Thymus (tissue), 11 donors: ENCODE results near the gene MTMR11. TPM values are rescaled to one million over a fixed set of nuclear protein-coding genes. Genes with fewer than 3 reads are reported as not detected.
A peak's percentile ranks its signal among the peaks of the same experiment; 100 is the strongest.

Experiments
- DNase-seq, 9 donors: peaks; one replicate each; pipeline ENCODE4 v3.0.0-alpha.2; 2013; ENCODE audit warnings: low spot score in 9 of 9, low read depth in 6 of 9, missing footprints in 1 of 9
- H3K27ac ChIP-seq, 2 donors: one replicate each; pipeline ENCODE4 v1.5.1; 2013; ENCODE audit warnings: control low read depth in 1 of 2, low read depth in 1 of 2, low read length in 1 of 2, mild to moderate bottlenecking in 1 of 2, moderate library complexity in 1 of 2
- H3K27me3 ChIP-seq, 2 donors: one replicate each; pipeline ENCODE4 v1.5.1; 2013; ENCODE audit warnings: low read length in 1 of 2; ENCODE audit not compliant: control insufficient read depth in 2 of 2, insufficient read depth in 1 of 2
- H3K36me3 ChIP-seq, 2 donors: one replicate each; pipeline ENCODE4 v1.5.1; 2013; ENCODE audit warnings: low read length in 1 of 2, mild to moderate bottlenecking in 1 of 2, moderate library complexity in 1 of 2; ENCODE audit not compliant: control insufficient read depth in 2 of 2, insufficient read depth in 2 of 2
- H3K4me1 ChIP-seq, 2 donors: one replicate each; pipeline ENCODE4 v1.5.1; 2013; ENCODE audit warnings: low read length in 2 of 2; ENCODE audit not compliant: control insufficient read depth in 2 of 2, insufficient read depth in 2 of 2
- H3K4me3 ChIP-seq, 2 donors: one replicate each; pipeline ENCODE4 v1.5.1; 2013; ENCODE audit warnings: low read length in 2 of 2, control low read depth in 1 of 2, mild to moderate bottlenecking in 1 of 2
- H3K9me3 ChIP-seq, 2 donors: one replicate each; pipeline ENCODE4 v1.5.1; 2013; ENCODE audit warnings: low read length in 1 of 2, mild to moderate bottlenecking in 1 of 2; ENCODE audit not compliant: control insufficient read depth in 2 of 2, insufficient read depth in 1 of 2
- WGBS: extraction: QIAGEN DNeasy Blood & Tissue Kit; methylation state at CpG from one replicate; pipeline ENCODE4 v1.1.7; 2013; 5-methylcytosine and 5-hydroxymethylcytosine counted together
- polyA plus RNA-seq: library from polyadenylated mRNA; stranded (reverse); fragments of 200-250 nt; gene quantifications from one replicate; pipeline ENCODE4 v1.2.3, GENCODE V29; 2013
- total RNA-seq: library from RNA; stranded (reverse); fragments of 120-200 nt; gene quantifications from one replicate; pipeline ENCODE4 v1.2.4, GENCODE V29; 2013
- donor health status: healthy.

The MTMR11 gene
- total and polyA plus RNA-seq, 2 donors = 0.90 to 2.7 TPM

GRCh38 chr1:149916898-149917252, 19.8 kb downstream of the MTMR11 start:
- Histone ChIP-seq H3K4me3 (peak overlapping the region; percentile 49 to 57), H3K27ac (no peak overlapping the region), H3K27me3 (peaks cover 0 to 17% of the 10 kb centered on the region in 2 donors), H3K9me3 (no peaks in the 10 kb centered on the region), H3K36me3 (peaks cover 3 to 6% of the 10 kb centered on the region in 2 donors), H3K4me1 (peaks cover 15 to 28% of the 10 kb centered on the region in 2 donors)
- no peak for DNase-seq
- 3% methylated on average over 10 of the region's 10 CpGs for WGBS

GRCh38 chr1:149916193-149916897, 20.3 kb downstream of the MTMR11 start:
- peak in 1 of 9 donors; percentile 38 for DNase-seq
- Histone ChIP-seq H3K4me3 (peak overlapping the region; percentile 49 to 57), H3K36me3 (peaks cover 2 to 6% of the 10 kb centered on the region in 2 donors), H3K4me1 (peaks cover 15 to 28% of the 10 kb centered on the region in 2 donors), H3K27ac (no peak overlapping the region), H3K9me3 (no peaks in the 10 kb centered on the region), H3K27me3 (peaks cover 0 to 17% of the 10 kb centered on the region in 2 donors)
- 6% methylated on average over 9 of the region's 9 CpGs for WGBS

GRCh38 chr1:149915429-149916192, 21.1 kb downstream of the MTMR11 start:
- 83% methylated on average over 11 of the region's 11 CpGs for WGBS
- peaks cover 2 to 6% of the 10 kb centered on the region in 2 donors for H3K36me3 ChIP-seq
- H3K4me1 ChIP-seq = peaks cover 15 to 28% of the 10 kb centered on the region in 2 donors
- H3K27ac ChIP-seq = no peak overlapping the region
- no peaks in the 10 kb centered on the region for H3K9me3 ChIP-seq
- peaks cover 0 to 17% of the 10 kb centered on the region in 2 donors for H3K27me3 ChIP-seq
- no peak overlapping the region for H3K4me3 ChIP-seq
- no peak for DNase-seq

- DNase-seq = no peak
- Histone ChIP-seq H3K4me1 (peaks cover 15 to 28% of the 10 kb centered on the region in 2 donors), H3K27me3 (peaks cover 0 to 17% of the 10 kb centered on the region in 2 donors), H3K4me3 (no peak overlapping the region), H3K36me3 (peaks cover 2 to 9% of the 10 kb centered on the region in 2 donors), H3K9me3 (no peaks in the 10 kb centered on the region), H3K27ac (peak overlapping the region in 1 of 2 donors; percentile 7)
- 93% methylated on average over 1 of the region's 1 CpG for WGBS
Observed at GRCh38 chr1:149914545-149914944, 22.1 kb downstream of the MTMR11 start.

- Histone ChIP-seq H3K36me3 (peaks cover 15 to 17% of the 10 kb centered on the region in 2 donors), H3K9me3 (no peaks in the 10 kb centered on the region), H3K4me3 (no peak overlapping the region), H3K4me1 (no peaks in the 10 kb centered on the region), H3K27me3 (no peaks in the 10 kb centered on the region), H3K27ac (no peak overlapping the region)
- DNase-seq = no peak
- 98% methylated on average over 10 of the region's 10 CpGs for WGBS
Observed at GRCh38 chr1:149906570-149907075, 30.1 kb downstream of the MTMR11 start.

GRCh38 chr1:149903836-149904491, 32.7 kb downstream of the MTMR11 start:
- Histone ChIP-seq H3K36me3 (peaks cover 13 to 14% of the 10 kb centered on the region in 2 donors), H3K27me3 (no peaks in the 10 kb centered on the region), H3K4me1 (peaks cover 9 to 13% of the 10 kb centered on the region in 2 donors), H3K4me3 (no peak overlapping the region), H3K9me3 (no peaks in the 10 kb centered on the region), H3K27ac (no peak overlapping the region)
- no peak for DNase-seq
- WGBS = 97% methylated on average over 5 of the region's 5 CpGs

GRCh38 chr1:149899460-149900284, 37.0 kb downstream of the MTMR11 start, which contains the start of gene BOLA1:
BOLA1 (plus strand) TSS chr1:149899568; CDS start chr1:149900060, 492 bp downstream.
- peak; percentile 73 to 92 (median 80) for DNase-seq
- Histone ChIP-seq H3K36me3 (peaks cover 0 to 8% of the 10 kb centered on the region in 2 donors), H3K4me3 (peak within 1 kb of the TSS; percentile 82 to 96), H3K27me3 (no peaks in the 10 kb centered on the region), H3K4me1 (peaks cover 10 to 14% of the 10 kb centered on the region in 2 donors), H3K9me3 (no peaks in the 10 kb centered on the region), H3K27ac (peak within 1 kb of the TSS; percentile 80 to 82)
- 14% methylated on average over 65 of the region's 65 CpGs for WGBS

- WGBS = 84% methylated on average over 4 of the region's 4 CpGs
- Histone ChIP-seq H3K27ac (no peak overlapping the region), H3K27me3 (no peaks in the 10 kb centered on the region), H3K4me3 (no peak overlapping the region), H3K4me1 (peaks cover 10 to 14% of the 10 kb centered on the region in 2 donors), H3K36me3 (no peaks in the 10 kb centered on the region), H3K9me3 (no peaks in the 10 kb centered on the region)
- DNase-seq = no peak
Observed at GRCh38 chr1:149896575-149896974, 40.1 kb downstream of the MTMR11 start.
